Central memory CD4-positive, alpha-beta T cell (primary cell): ENCODE data around the gene TIAM2.
"Not testable (repeated sequence)": the region's sequence is repeated elsewhere in the genome, so short reads cannot be mapped to it uniquely, and the experiment has no call there.

Experiments
- DNase-seq: peaks from one replicate; pipeline ENCODE4 v3.0.0; 2022
- total RNA-seq, 3 experiments: gene quantifications; one replicate each; lab custom pipeline; 2026; lab: John Stamatoyannopoulos, UW

TIAM2 gene
- 1.9 to 66.8 (median 4.7) reads per million in 3 experiments for total RNA-seq

DNA sequence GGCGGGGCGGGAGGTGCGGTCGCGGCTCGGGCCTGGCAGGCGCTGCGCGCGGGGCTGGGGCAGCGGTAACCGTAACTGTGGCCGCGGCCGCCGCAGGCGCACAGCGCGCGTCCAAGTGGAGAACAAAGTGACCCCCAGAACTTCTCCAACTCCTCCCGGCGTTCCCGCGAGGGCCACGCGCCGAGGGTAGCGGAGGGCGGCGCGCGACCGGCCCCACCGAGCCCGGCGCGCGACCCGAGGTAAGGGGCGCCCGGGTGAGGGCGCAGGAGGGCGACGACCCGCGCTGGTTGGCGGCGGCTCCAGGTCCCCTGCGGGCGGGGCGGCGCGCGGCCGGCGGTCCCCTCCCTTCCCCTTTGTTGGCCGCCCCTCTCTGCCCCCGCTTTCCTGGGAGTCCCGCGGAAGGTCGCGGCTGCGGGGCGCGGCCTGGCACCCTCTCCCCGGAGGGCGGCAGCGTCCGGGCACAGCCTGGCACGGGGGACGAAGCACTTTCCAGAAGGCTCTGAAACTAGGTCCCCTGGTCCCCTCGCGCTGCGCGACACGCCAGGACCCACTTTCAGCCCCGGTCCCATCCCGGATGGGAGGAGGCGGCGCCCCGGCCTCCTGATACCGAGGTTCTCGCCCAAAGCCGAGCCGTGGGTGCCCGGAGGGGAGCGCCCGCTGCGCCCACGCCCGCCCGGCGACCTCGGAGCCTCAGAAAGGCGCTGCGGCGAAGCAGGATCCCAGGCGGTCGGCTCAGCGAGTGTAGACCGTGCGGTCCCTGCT is at the start of gene TIAM2:
TIAM2 (plus strand) TSS at position 62 of the 762 bp plus-strand sequence. CDS start 133,909 bp downstream, outside the sequence.
- DNase-seq, result no peak

DNA sequence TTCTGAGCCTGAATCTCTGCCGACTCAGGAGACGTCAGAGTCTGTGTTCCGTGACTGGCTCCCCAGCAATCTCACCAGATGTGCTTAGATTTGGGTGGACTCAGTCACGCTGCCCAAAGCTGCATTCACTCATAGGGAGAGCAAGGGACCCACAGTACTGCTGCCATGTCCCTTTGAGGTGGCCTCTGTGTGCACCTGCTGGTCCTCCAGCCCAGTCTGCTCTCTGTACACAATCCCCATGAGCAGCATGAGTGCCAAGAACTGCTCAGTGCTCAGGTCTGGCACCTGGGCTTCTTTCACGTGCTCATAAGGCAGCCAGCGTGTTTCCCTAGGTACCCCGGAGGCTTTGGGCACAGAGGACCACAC is 44.2 kb upstream of the TIAM2 start:
- DNase-seq, result no peak

DNA sequence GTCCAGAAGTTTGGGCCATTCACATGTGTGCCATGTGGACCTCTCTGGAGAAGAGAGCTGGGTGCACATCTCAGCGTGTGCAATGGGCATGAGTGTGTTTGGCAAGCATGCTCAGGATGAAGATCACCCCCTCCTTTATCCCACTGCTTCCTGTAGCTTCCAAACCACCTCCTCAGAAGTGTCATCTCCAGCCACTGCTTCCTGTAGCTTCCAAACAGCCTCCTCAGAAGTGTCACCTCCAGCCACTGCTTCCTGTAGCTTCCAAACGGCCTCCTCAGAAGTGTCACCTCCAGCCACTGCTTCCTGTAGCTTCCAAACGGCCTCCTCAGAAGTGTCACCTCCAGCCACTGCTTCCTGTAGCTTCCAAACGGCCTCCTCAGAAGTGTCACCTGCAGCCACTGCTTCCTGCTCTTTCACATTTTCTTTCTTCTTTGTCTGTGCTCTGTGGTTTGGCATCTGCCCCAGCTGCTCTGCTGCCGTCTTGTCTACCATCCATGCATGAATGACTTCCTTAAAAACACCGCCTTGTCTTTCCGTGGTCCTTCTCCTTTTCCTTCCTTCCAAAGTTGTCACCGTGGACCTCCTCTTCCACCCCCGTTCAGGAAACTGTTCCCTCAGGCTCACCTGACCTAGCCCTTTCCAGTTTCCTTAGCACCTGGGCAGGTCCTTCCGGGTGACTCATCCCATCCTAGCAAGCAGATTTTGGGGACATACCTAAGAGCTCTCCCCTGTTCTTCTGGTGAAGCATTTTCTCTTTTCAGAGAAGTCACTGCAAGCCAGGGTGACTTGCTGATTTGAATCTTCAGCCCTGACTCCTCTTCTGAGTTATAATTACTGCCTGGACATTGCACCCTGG is 43.5 kb upstream of the TIAM2 start:
- peak; percentile 63 for DNase-seq

- DNase-seq, result no peak
Measured at GRCh38 chr6:154953644-154954043, 41.5 kb upstream of the TIAM2 start.

- DNase-seq, result no peak
Measured at GRCh38 chr6:154954347-154954746, 40.8 kb upstream of the TIAM2 start.

DNA sequence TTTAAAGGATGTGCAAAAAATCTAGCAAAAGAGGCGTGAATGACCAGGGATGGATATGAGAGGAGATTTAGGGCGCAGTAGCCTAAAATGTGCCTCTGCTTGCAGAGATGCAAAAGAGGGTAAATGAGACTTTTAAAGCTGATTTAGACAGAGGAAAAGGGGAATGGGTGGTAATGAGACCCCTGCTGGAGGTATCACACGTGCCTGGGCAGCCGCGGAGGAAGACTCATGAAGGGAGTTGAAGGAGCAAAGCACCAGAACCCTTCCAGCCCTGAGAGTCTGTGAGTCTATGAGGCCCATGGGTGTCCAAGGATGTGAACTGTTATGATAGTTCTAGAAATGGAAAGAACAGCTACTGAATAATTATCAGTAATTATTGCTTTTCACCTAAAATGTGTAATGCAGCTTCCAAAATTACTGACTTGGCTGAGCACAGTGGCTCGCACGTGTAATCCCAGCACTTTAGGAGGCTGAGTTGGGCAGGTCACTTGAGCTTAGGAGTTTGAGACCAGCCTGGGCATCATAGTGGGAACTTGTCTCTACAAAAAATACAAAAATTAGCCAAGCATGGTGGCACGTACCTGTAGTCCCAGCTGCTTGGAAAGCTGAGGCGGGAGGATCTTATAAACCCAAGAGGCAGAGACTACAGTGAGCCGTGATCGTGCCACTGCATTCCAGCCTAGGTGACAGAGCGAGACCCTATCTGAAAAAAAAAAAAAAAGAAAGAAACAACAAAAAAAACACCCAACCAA is 38.2 kb upstream of the TIAM2 start:
- no peak for DNase-seq

DNA sequence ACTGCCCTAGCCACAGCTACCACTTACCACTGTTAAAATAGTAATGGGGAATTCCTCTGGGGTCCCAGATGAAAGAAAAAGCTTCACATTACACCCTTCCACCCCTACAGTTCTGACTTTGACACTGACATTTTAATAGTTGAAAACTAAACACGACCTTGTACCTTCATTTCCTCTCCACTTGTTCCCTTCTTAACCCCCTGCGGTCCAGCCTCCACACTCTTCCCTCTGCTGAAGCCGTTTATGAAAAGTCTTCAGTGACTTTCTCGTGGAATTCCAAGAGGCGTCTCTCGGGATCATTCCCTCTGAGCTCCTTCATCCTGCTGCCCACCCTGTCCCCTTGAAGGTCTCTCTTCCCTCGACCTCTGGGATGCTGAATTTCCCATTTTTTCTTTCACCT is 36.6 kb upstream of the TIAM2 start:
- DNase-seq, result no peak

DNA sequence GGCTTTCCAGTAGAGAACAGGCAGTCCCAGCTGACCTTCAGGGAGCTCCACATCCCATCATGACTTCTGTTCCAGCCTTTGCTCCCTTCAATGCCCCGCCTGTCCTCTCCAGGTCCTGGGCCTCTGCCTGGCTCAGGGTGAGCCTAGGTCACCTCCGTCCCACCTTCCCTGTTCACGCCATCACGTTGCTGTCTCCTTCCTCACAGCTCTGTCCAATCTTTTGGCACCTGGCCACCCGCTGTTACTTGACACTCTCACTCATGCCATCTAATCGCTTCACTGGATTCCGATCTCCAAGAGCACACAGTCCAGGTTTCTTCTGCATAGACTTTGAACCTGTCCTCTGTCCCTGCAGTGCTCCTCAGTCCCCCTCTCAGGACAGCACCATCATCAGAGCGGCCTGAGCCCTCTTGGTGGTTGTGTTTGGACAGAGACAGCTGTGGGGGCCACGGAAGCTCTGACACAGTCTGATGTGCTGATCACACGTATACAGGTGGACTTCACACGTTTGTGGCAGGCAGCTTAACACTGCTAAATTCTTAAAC is 34.7 kb upstream of the TIAM2 start:
- DNase-seq, result no peak

GRCh38 chr6:154960854-154961530 is 34.1 kb upstream of the TIAM2 start:
- no peak for DNase-seq

GRCh38 chr6:154962753-154963152 is 32.4 kb upstream of the TIAM2 start:
- DNase-seq, result no peak

- not testable (repeated sequence) for DNase-seq
Measured at GRCh38 chr6:154966065-154966770, 28.9 kb upstream of the TIAM2 start.

DNA sequence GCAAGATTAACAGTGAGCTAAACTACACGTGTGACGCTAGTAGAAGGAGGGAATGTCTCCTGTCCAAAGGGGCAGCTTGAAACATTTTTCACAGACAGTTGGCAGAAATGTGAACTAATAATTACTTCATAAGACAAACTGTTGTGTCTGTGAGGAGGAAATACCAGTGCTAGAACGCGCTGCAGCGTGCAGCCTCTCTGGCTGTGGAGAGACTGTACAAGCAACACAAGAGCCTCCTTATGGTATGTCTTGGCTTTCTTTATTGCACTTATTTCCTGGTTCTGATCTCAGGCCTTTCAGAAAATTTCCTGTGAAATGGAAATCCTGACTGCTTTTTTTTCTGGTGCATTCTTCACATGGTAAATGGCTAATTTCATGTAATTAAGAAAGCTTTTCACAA is 25.3 kb upstream of the TIAM2 start:
- DNase-seq, result no peak

- DNase-seq, result no peak
Measured at GRCh38 chr6:154974485-154975149, 20.5 kb upstream of the TIAM2 start.

- DNase-seq, result no peak
Measured at GRCh38 chr6:154977588-154977987, 17.5 kb upstream of the TIAM2 start.

DNA sequence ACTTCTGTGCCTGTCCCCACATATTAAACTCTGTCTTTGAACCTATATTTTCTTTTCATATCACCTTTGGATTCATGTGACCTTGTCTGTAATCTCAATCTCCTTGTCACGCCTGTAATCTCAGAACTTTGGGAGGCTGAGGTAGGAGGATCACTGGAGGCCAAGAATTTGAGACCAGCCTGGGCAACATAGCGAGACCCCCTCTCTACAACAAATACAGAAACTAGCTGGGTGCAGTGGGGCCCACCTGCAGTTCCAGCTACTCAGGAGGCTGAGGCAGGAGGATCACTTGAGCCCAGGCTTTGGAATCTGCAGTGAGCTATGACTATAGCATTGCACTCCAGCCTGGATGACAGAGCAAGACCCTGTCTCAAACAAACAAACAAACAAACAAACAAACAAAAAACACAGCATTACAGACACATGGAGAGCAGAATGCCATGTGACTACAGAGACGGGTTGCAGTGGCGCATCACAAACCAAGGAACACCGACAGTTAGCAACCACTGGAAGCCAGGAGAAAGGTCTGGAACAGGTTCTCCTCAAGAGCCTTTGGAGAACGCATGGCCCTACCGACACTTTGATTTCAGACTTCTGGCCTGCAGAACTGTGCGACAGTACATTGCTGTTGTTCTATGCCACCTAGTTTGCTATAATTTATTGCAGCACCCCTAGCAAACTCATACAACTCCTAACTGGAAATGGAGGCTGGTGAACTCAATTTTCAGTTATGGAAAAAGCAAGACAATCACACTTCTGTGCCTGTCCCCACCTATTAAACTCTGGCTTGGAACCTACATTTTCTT is 14.6 kb upstream of the TIAM2 start:
- DNase-seq, result no peak

GRCh38 chr6:154981079-154981870 is 13.8 kb upstream of the TIAM2 start:
- no peak for DNase-seq

GRCh38 chr6:154984146-154984545 is 11.0 kb upstream of the TIAM2 start:
- DNase-seq, result no peak

GRCh38 chr6:154986787-154987235 is 8.3 kb upstream of the TIAM2 start:
- no peak for DNase-seq

DNA sequence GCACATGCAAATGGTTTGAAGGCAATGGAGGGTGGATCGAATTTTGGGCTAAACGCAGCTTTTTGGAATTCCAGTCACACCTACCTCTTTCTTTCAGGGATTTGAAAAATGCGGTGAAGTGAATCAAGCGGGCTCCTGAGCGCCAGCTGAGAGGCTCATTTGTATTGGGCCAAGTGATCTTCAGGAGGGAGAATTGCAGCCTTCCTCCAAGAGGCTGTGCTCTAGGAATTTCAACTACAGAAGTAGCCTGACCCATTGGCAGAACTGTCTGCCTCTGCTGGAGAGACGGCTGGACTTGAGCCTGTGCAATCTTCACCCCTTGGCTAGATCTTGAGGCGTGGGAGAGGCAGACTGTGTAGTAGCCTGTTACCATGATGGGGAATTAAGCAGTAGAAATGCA is 5.7 kb upstream of the TIAM2 start:
- no peak for DNase-seq
